CD14-positive monocyte (primary cell): ENCODE data around the gene SOX5. TPM values are rescaled to one million over a fixed set of nuclear protein-coding genes. Genes with fewer than 3 reads are reported as not detected.

Source experiments
- DNase-seq, 3 donors: peaks; one replicate each; pipeline ENCODE4 v3.0.0-alpha.2; 2011 to 2022
- H2AFZ ChIP-seq: 2 replicates; pipeline ENCODE4 v1.6.0; 2012; ENCODE audit warnings: mild to moderate bottlenecking, low read depth, low read length, inconsistent platforms; ENCODE audit not compliant: insufficient read depth, poor library complexity, severe bottlenecking
- H3K27ac ChIP-seq, 2 donors: 1 replicate in 1 of 2; 2 replicates in 1 of 2; pipeline ENCODE4 v1.5.1; 2012 to 2013; ENCODE audit warnings: low read length in 2 of 2, control low read depth in 1 of 2, inconsistent platforms in 1 of 2, low read depth in 1 of 2, mild to moderate bottlenecking in 1 of 2
- H3K27me3 ChIP-seq, 2 donors: one replicate each; pipeline versions ENCODE4 v1.6.0 to v1.6.1; 2011 to 2013; ENCODE audit warnings: low read length in 2 of 2; ENCODE audit not compliant: control insufficient read depth in 2 of 2, insufficient read depth in 2 of 2
- H3K36me3 ChIP-seq, 2 donors: replicated peaks in 1 of 2; 1 replicate in 1 of 2; 2 replicates in 1 of 2; pipeline versions ENCODE4 v1.5.1 to v1.6.1; 2012 to 2013; ENCODE audit warnings: low read length in 2 of 2, control low read depth in 1 of 2, inconsistent platforms in 1 of 2, mild to moderate bottlenecking in 1 of 2; ENCODE audit not compliant: insufficient read depth in 2 of 2, control insufficient read depth in 1 of 2
- H3K4me1 ChIP-seq, 2 donors: 1 replicate in 1 of 2; 2 replicates in 1 of 2; pipeline versions ENCODE4 v1.5.1 to v1.6.1; 2012 to 2013; ENCODE audit warnings: low read length in 2 of 2, control low read depth in 1 of 2, inconsistent platforms in 1 of 2, mild to moderate bottlenecking in 1 of 2, moderate library complexity in 1 of 2; ENCODE audit not compliant: insufficient read depth in 2 of 2, control insufficient read depth in 1 of 2
- H3K4me2 ChIP-seq: replicated peaks from 2 replicates; pipeline ENCODE3; 2012; ENCODE audit warnings: low read length, moderate library complexity, mild to moderate bottlenecking; ENCODE audit not compliant: poor library complexity, severe bottlenecking; ENCODE audit errors: extremely low read depth
- H3K4me3 ChIP-seq, 3 experiments: fragments of 200-600 bp in 1 of 3; sonication (generic) in 1 of 3; replicated peaks in 1 of 3; 1 replicate in 2 of 3; 2 replicates in 1 of 3; pipeline ENCODE4 v1.5.1; 2011 to 2013; ENCODE audit warnings: low read length in 3 of 3, mild to moderate bottlenecking in 3 of 3, control low read depth in 2 of 3, low read depth in 2 of 3, inconsistent platforms in 1 of 3, moderate library complexity in 1 of 3
- H3K79me2 ChIP-seq: 2 replicates; pipeline ENCODE4 v1.6.0; 2012; ENCODE audit warnings: mild to moderate bottlenecking, control low read depth, inconsistent platforms, low read length, moderate library complexity; ENCODE audit not compliant: insufficient read depth
- H3K9ac ChIP-seq: 2 replicates; pipeline ENCODE4 v1.6.0; 2017; ENCODE audit warnings: low read length, mild to moderate bottlenecking; ENCODE audit not compliant: insufficient read depth, poor library complexity, severe bottlenecking
- H3K9me3 ChIP-seq, 2 donors: replicated peaks in 1 of 2; 1 replicate in 1 of 2; 2 replicates in 1 of 2; pipeline versions ENCODE4 v1.5.1 to v1.6.1; 2012 to 2013; ENCODE audit warnings: low read length in 2 of 2, control low read depth in 1 of 2; ENCODE audit not compliant: control insufficient read depth in 1 of 2, insufficient read depth in 1 of 2
- H4K20me1 ChIP-seq: 2 replicates; pipeline ENCODE4 v1.6.0; 2012; ENCODE audit warnings: mild to moderate bottlenecking, low read length, control low read depth, moderate library complexity; ENCODE audit not compliant: insufficient read depth
- H3K27ac Mint-ChIP-seq, 7 donors: one replicate each; pipeline ENCODE4 v1.8.0; 2020; ENCODE audit warnings: mild to moderate bottlenecking in 7 of 7, mixed read lengths in 7 of 7, moderate library complexity in 6 of 7, inconsistent platforms in 2 of 7
- H3K27me3 Mint-ChIP-seq, 3 donors: one replicate each; pipeline ENCODE4 v1.8.0; 2021 to 2022; ENCODE audit warnings: low read depth in 3 of 3, mild to moderate bottlenecking in 3 of 3, mixed read lengths in 3 of 3, moderate library complexity in 3 of 3, inconsistent platforms in 1 of 3
- H3K36me3 Mint-ChIP-seq, 2 donors: one replicate each; pipeline ENCODE4 v1.8.0; 2020; ENCODE audit warnings: mixed read lengths in 2 of 2, inconsistent platforms in 1 of 2, mild to moderate bottlenecking in 1 of 2
- H3K4me1 Mint-ChIP-seq: one replicate; pipeline ENCODE4 v1.8.0; 2020; ENCODE audit warnings: mild to moderate bottlenecking, mixed read lengths
- H3K4me3 Mint-ChIP-seq, 2 donors: one replicate each; pipeline ENCODE4 v1.8.0; 2020; ENCODE audit warnings: mild to moderate bottlenecking in 2 of 2, mixed read lengths in 2 of 2, moderate library complexity in 1 of 2
- H3K9me3 Mint-ChIP-seq, 7 donors: one replicate each; pipeline ENCODE4 v1.8.0; 2020 to 2022; ENCODE audit warnings: mixed read lengths in 7 of 7, mild to moderate bottlenecking in 6 of 7, moderate library complexity in 6 of 7, inconsistent platforms in 2 of 7
- WGBS: methylation state at CpG from one replicate; pipeline ENCODE4 v1.1.5; 2013; ENCODE audit warnings: missing lambda C conversion rate; ENCODE audit not compliant: insufficient coverage; 5-methylcytosine and 5-hydroxymethylcytosine counted together
- intact Hi-C, 2 donors: fragments of 100-400 bp; cut with micrococcal nuclease; formaldehyde crosslinking; loops; one replicate each; pipeline versions ENCODE4 v1.15.0 to v1.15.1; 2023
- polyA plus RNA-seq, 3 donors: library from polyadenylated mRNA; depleted of rRNA in 1 of 3; unstranded in 2 of 3; stranded (reverse) in 1 of 3; fragments of 300-500 nt in 2 of 3; fragments of >200 nt in 1 of 3; fragmentation: Illumina TruSeq in 2 of 3; gene quantifications; 1 replicate in 2 of 3; 2 replicates in 1 of 3; pipeline ENCODE4 v1.2.3, GENCODE V29; 2012 to 2021
- TF ChIP-seq, protein P1 (sequence below): fragments of 200-600 bp; IDR thresholded peaks from one replicate; pipeline ENCODE4 v1.8.0; 2022; ENCODE audit warnings: antibody characterized with exemption, mild to moderate bottlenecking

Gene SOX5
- polyA plus RNA-seq, 3 donors, result not detected

DNA sequence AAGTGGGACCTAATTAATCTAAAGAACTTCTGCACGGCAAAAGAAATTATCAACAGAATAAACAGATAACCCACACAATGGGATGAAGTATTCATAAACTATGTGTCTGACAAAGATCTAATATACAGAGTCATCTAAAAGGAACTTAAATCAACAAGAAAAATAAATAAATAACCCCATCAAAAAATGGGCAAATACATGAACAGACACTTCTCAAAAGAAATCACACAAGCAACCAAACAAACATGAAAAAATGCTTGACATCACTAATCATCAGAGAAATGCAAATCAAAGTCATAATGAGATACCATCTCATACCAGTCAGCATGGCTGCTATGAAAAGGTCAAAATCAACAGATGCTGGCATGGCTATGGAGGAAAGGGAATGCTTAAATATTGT is 466.9 kb downstream of the SOX5 start:
- Mint-ChIP-seq H3K9me3 (peaks cover 0 to 9% (median 6%) of the 10 kb centered on the region in 7 donors), H3K36me3 (no peaks in the 10 kb centered on the region), H3K4me3 (no peak overlapping the region), H3K27me3 (no peaks in the 10 kb centered on the region), H3K4me1 (no peaks in the 10 kb centered on the region), H3K27ac (no peak overlapping the region)
- H3K9me3 ChIP-seq, result peaks cover 3 to 11% of the 10 kb centered on the region in 2 donors
- no peak overlapping the region for H3K4me2 ChIP-seq
- H3K4me1 ChIP-seq, result no peaks in the 10 kb centered on the region
- intact Hi-C loops, result no loop called here
- no peak overlapping the region for H3K4me3 ChIP-seq
- no peaks in the 10 kb centered on the region for H4K20me1 ChIP-seq
- no peak for DNase-seq
- H3K79me2 ChIP-seq, result no peaks in the 10 kb centered on the region
- TF ChIP-seq, protein P1, sequence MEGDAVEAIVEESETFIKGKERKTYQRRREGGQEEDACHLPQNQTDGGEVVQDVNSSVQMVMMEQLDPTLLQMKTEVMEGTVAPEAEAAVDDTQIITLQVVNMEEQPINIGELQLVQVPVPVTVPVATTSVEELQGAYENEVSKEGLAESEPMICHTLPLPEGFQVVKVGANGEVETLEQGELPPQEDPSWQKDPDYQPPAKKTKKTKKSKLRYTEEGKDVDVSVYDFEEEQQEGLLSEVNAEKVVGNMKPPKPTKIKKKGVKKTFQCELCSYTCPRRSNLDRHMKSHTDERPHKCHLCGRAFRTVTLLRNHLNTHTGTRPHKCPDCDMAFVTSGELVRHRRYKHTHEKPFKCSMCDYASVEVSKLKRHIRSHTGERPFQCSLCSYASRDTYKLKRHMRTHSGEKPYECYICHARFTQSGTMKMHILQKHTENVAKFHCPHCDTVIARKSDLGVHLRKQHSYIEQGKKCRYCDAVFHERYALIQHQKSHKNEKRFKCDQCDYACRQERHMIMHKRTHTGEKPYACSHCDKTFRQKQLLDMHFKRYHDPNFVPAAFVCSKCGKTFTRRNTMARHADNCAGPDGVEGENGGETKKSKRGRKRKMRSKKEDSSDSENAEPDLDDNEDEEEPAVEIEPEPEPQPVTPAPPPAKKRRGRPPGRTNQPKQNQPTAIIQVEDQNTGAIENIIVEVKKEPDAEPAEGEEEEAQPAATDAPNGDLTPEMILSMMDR, result no peak
- H3K27ac ChIP-seq, result no peak overlapping the region
- no peak overlapping the region for H2AFZ ChIP-seq
- H3K36me3 ChIP-seq, result no peaks in the 10 kb centered on the region
- WGBS, result no CpG with 5 or more reads among the region's 1 CpG
- H3K27me3 ChIP-seq, result no peaks in the 10 kb centered on the region
- no peak overlapping the region for H3K9ac ChIP-seq
